Measurements from ENCODE around the gene KLF1. TPM values are rescaled to one million over a fixed set of nuclear protein-coding genes. Genes with fewer than 3 reads are reported as not detected.
"Not testable (repeated sequence)": the region's sequence is repeated elsewhere in the genome, so short reads cannot be mapped to it uniquely, and the experiment has no call there.

The KLF1 gene
- total RNA-seq, 1 donor from 2014 or later, result not detected

DNA sequence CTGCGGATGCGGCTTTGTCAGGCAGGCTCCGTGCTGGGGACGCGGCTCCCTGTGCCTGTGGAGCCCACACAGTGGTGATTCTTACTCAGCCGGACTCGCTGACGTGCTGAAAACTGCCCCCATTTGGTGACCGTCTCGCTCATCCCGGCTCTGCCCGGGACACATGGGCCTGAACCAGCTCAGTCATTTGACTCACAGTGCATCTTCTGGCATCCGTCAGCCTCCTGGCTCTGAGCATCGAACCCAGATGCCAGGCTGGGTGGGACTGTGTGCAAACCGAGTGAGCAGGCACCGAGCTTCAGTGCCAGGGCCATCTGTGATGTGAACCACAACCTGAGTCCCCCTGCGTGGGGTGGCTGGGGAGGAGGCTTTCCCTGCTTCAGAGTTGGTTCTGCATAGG lies 9.5 kb upstream of the KLF1 start:
- no peak overlapping the region for H3K4me3 ChIP-seq
- TF ChIP-seq CTCF (IDR thresholded peaks at IDR 0.05; ENCODE audit: borderline replicate concordance), result no peak
- H3K27me3 ChIP-seq (ENCODE audit: low read depth), result no peaks in the 10 kb centered on the region
- no peak overlapping the region for H3K27ac ChIP-seq (replicated peaks)
- peaks cover 12% of the 10 kb centered on the region for H3K4me1 ChIP-seq
- peaks cover 70% of the 10 kb centered on the region for H3K36me3 ChIP-seq
- no peak for DNase-seq
- no peaks in the 10 kb centered on the region for H3K9me3 ChIP-seq (replicated peaks)
- intact Hi-C loops (cut with micrococcal nuclease), result no loop called here

- Histone ChIP-seq H3K9me3 (replicated peaks) (no peaks in the 10 kb centered on the region), H3K36me3 (peaks cover 54% of the 10 kb centered on the region), H3K4me1 (peaks cover 17% of the 10 kb centered on the region), H3K27ac (replicated peaks) (no peak overlapping the region), H3K27me3 (ENCODE audit: low read depth) (no peaks in the 10 kb centered on the region), H3K4me3 (no peak overlapping the region)
- no peak for TF ChIP-seq CTCF (IDR thresholded peaks at IDR 0.05; ENCODE audit: borderline replicate concordance)
- intact Hi-C loops (cut with micrococcal nuclease), result no loop called here
- no peak for DNase-seq
These were observed 6.6 kb upstream of the KLF1 start for GRCh38 chr19:12893582-12893981.

GRCh38 chr19:12891553-12892021 lies 4.6 kb upstream of the KLF1 start:
- peak overlapping the region; percentile 87 for H3K27ac ChIP-seq (replicated peaks)
- intact Hi-C loops (cut with micrococcal nuclease), result no loop called here

DNA sequence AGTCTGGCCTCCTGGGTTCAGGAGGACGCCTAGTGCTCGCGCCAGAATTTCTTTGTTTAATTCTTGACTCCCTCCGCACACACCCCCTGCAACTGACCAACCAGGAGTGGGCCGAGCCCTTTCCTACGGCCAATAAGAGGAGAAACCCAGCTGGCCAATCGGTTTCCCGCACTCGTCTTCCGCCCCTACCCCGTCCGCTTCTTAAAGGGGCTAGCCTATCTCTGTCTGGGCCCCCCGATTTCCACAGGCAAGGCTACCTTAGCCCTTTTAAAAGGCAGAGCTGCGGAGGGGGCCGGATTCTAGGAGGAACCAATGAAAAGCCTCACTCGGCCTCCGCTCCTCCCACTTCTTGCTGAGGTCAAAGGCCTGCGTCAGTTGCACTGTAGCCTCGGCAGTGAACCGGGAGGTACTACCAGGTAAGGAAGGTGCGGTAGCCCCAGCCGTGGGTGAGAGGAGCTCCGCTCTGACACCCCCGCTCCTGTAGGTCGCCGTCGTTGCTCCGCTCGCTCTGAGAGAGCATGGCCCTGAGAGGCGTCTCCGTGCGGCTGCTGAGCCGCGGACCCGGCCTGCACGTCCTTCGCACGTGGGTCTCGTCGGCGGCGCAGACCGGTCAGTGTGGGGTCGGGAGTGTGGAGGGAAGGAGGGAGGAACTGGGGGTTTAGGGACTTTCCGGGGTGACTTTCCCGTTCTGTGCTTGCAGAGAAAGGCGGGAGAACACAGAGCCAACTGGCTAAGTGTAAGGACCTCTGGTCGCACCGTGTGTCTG lies 4.0 kb upstream of the KLF1 start, which contains the start of gene GCDH:
TSS of gene GCDH (plus strand) at position 374 of the 766 bp plus-strand sequence. CDS start at position 519, 145 bp downstream.
- Histone ChIP-seq H3K27me3 (ENCODE audit: low read depth) (peaks cover 17% of the 10 kb centered on the region), H3K36me3 (peaks cover 28% of the 10 kb centered on the region), H3K4me1 (peaks cover 19% of the 10 kb centered on the region), H3K4me3 (peak within 1 kb of the TSS; percentile 99), H3K27ac (replicated peaks) (peak within 1 kb of the TSS; percentile 87), H3K9me3 (replicated peaks) (no peaks in the 10 kb centered on the region)
- TF ChIP-seq CTCF (IDR thresholded peaks at IDR 0.05; ENCODE audit: borderline replicate concordance), result no peak
- intact Hi-C loops (cut with micrococcal nuclease), result no loop called here
- peak; percentile 96 for DNase-seq

More at GRCh38 chr19:12891553-12892021, 4.6 kb upstream of the KLF1 start:
- Histone ChIP-seq H3K4me1 (peaks cover 17% of the 10 kb centered on the region), H3K4me3 (peak overlapping the region; percentile 99), H3K9me3 (replicated peaks) (no peaks in the 10 kb centered on the region), H3K36me3 (peaks cover 34% of the 10 kb centered on the region), H3K27me3 (ENCODE audit: low read depth) (peaks cover 11% of the 10 kb centered on the region)
- no peak for TF ChIP-seq CTCF (IDR thresholded peaks at IDR 0.05; ENCODE audit: borderline replicate concordance)
- no peak for DNase-seq

DNA sequence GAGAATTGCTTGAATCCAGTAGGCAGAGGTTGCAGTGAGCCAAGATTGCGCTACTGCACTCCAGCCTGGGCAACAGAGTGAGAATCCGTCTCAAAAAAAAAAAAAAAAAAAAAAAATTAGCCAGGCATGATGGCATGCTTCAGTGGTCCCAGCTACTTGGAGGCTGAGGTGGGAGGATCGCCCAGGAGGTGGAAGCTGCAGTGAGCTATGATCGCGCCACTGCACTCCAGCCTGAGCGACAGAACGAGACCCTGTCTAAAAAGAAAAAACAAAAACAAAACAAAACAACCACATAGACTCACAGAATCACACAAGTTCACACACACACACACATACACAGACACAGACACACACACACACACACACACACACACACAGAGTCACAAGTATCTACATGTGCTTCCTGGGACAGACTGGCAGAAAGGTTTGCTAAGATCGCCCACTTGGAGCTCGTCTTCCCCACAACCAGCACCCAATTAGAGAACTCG lies 3.3 kb upstream of the KLF1 start:
- peaks cover 25% of the 10 kb centered on the region for H3K36me3 ChIP-seq
- H3K9me3 ChIP-seq (replicated peaks); intact Hi-C loops (cut with micrococcal nuclease); DNase-seq: not testable (repeated sequence)
- peak overlapping the region; percentile 99 for H3K4me3 ChIP-seq
- H3K4me1 ChIP-seq, result peaks cover 25% of the 10 kb centered on the region
- peaks cover 23% of the 10 kb centered on the region for H3K27me3 ChIP-seq (ENCODE audit: low read depth)
- H3K27ac ChIP-seq (replicated peaks), result peak overlapping the region; percentile 44

Data from left ventricle myocardium inferior (tissue), 1 donor.